A549 (cell line): ENCODE results near the gene MAN1A2. TPM values are rescaled to one million over a fixed set of nuclear protein-coding genes. Genes with fewer than 3 reads are reported as not detected.
A peak's percentile ranks its signal among the peaks of the same experiment; 100 is the strongest.

Source experiments
- ATAC-seq, 2 experiments: fragments of 200-7000 bp in 1 of 2; fragments of >200 bp in 1 of 2; cut with Nextera tagmentation in 1 of 2; cut with Tn5 transposase in 1 of 2; 3 replicates each; pipeline versions ENCODE4 v1.8.0 to v1.9.1; 2018 to 2020; ENCODE audit warnings: mild to moderate bottlenecking in 1 of 2, moderate library complexity in 1 of 2
- CTCF ChIA-PET: fragments of 300-600 bp; sonication (Branson Sonifier 250); formaldehyde crosslinking; extraction: SDS; loops from one replicate; lab custom pipeline; 2021; ENCODE audit warnings: antibody characterized with exemption, inconsistent platforms; lab: Yijun Ruan, JAX
- POLR2A ChIA-PET: fragments of 350-600 bp; formaldehyde crosslinking; extraction: SDS; loops from one replicate; lab custom pipeline; 2021; ENCODE audit warnings: antibody characterized with exemption, inconsistent platforms; lab: Yijun Ruan, JAX
- DNase-seq, 2 experiments: peaks; one replicate each; pipeline versions ENCODE4 v3.0.0 to v3.0.0-alpha.2; 2011 to 2016; ENCODE audit warnings: low read depth in 1 of 2, low spot score in 1 of 2
- FAIRE-seq: peaks from 2 replicates; lab custom pipeline; 2011; peaks lifted over from hg19 to GRCh38; lab: Jason Lieb, UNC
- H3K27ac ChIP-seq, 2 experiments: fragments of >200 bp; sonication (Bioruptor Twin); formaldehyde crosslinking; 3 replicates each; pipeline ENCODE4 v1.5.1; 2016 to 2017
- H3K4me1 ChIP-seq: fragments of >200 bp; sonication (Bioruptor Twin); formaldehyde crosslinking; 3 replicates; pipeline ENCODE4 v1.6.1; 2016
- H3K4me2 ChIP-seq: fragments of >200 bp; sonication (Bioruptor Twin); formaldehyde crosslinking; 3 replicates; pipeline ENCODE4 v1.6.1; 2016
- H3K4me3 ChIP-seq: fragments of >200 bp; sonication (Bioruptor Twin); formaldehyde crosslinking; 3 replicates; pipeline ENCODE4 v1.5.1; 2016
- H3K9me3 ChIP-seq: fragments of >200 bp; sonication (Bioruptor Twin); formaldehyde crosslinking; 3 replicates; pipeline ENCODE4 v1.6.1; 2016
- BHLHE40 ChIP-seq: IDR thresholded peaks from 2 replicates; pipeline ENCODE4 v1.6.1; 2012; ENCODE audit warnings: low read depth, low read length, inconsistent platforms
- CBX2 ChIP-seq: fragments of 200-600 bp; sonication (generic); IDR thresholded peaks from 2 replicates; pipeline ENCODE4 v1.6.1; 2016; ENCODE audit warnings: low read depth, mild to moderate bottlenecking, borderline replicate concordance
- CEBPB ChIP-seq, 2 experiments: fragments of >200 bp in 1 of 2; sonication (Bioruptor Twin) in 1 of 2; formaldehyde crosslinking in 1 of 2; IDR thresholded peaks; 2 replicates each; pipeline ENCODE4 v1.6.1; 2012 to 2016
- CHD2 ChIP-seq: fragments of 150-350 bp; IDR thresholded peaks from 2 replicates; pipeline ENCODE4 v1.6.1; 2014; ENCODE audit warnings: low read length; ENCODE audit not compliant: partially characterized antibody
- CHD4 ChIP-seq: fragments of 200-600 bp; sonication (generic); IDR thresholded peaks from 2 replicates; pipeline ENCODE4 v1.6.1; 2016; ENCODE audit warnings: antibody characterized with exemption, mild to moderate bottlenecking, borderline replicate concordance
- EP300 ChIP-seq, 2 experiments: fragments of >200 bp; sonication (Bioruptor Twin); formaldehyde crosslinking; IDR thresholded peaks; 2 replicates in 1 of 2; 3 replicates in 1 of 2; pipeline ENCODE4 v1.6.1; 2016 to 2017
- ESRRA ChIP-seq: fragments of 150-350 bp; IDR thresholded peaks from 2 replicates; pipeline ENCODE4 v1.6.1; 2014; ENCODE audit warnings: mild to moderate bottlenecking, low read length, borderline replicate concordance
- FOSL2 ChIP-seq, 2 experiments: fragments of 450-650 bp in 1 of 2; fragments of >200 bp in 1 of 2; sonication (Bioruptor Twin) in 1 of 2; formaldehyde crosslinking; IDR thresholded peaks; 2 replicates each; pipeline versions ENCODE4 v1.5.0 to v1.6.1; 2016 to 2020; ENCODE audit warnings: mild to moderate bottlenecking in 1 of 2, moderate library complexity in 1 of 2
- GATA3 ChIP-seq: IDR thresholded peaks from 2 replicates; pipeline ENCODE4 v1.6.1; 2012; ENCODE audit warnings: borderline replicate concordance
- HDAC2 ChIP-seq: fragments of 200-600 bp; sonication (generic); IDR thresholded peaks from 2 replicates; pipeline ENCODE4 v1.6.1; 2016
- KDM5A ChIP-seq: fragments of 200-600 bp; sonication (generic); IDR thresholded peaks from 2 replicates; pipeline ENCODE4 v1.6.1; 2016; ENCODE audit warnings: antibody characterized with exemption, mild to moderate bottlenecking
- MAFK ChIP-seq: fragments of 450-650 bp; IDR thresholded peaks from 2 replicates; pipeline ENCODE4 v1.6.1; 2014; ENCODE audit not compliant: partially characterized antibody
- NPAS2 ChIP-seq: fragments of 250-450 bp; sonication (Bioruptor Pico); IDR thresholded peaks from 2 replicates; pipeline ENCODE4 v1.8.0; 2022; ENCODE audit warnings: mild to moderate bottlenecking, moderate library complexity, borderline replicate concordance
- NR3C1 ChIP-seq: fragments of >200 bp; sonication (Bioruptor Twin); formaldehyde crosslinking; IDR thresholded peaks from 3 replicates; pipeline ENCODE4 v1.6.1; 2017
- PHF8 ChIP-seq: fragments of 200-600 bp; sonication (generic); IDR thresholded peaks from 2 replicates; pipeline ENCODE4 v1.6.1; 2016; ENCODE audit warnings: low read depth, mild to moderate bottlenecking, antibody characterized with exemption, moderate library complexity, borderline replicate concordance
- POLR2A ChIP-seq: IDR thresholded peaks from 2 replicates; pipeline ENCODE4 v1.6.1; 2012; ENCODE audit warnings: mild to moderate bottlenecking, low read length
- RAD21 ChIP-seq, 2 experiments: fragments of >200 bp in 1 of 2; sonication (Bioruptor Twin) in 1 of 2; formaldehyde crosslinking in 1 of 2; IDR thresholded peaks in 1 of 2; conservative IDR thresholded peaks in 1 of 2; 2 replicates in 1 of 2; 3 replicates in 1 of 2; pipeline ENCODE4 v1.6.1; 2012 to 2018; ENCODE audit warnings: inconsistent platforms in 1 of 2
- RCOR1 ChIP-seq: fragments of 150-350 bp; IDR thresholded peaks from 2 replicates; pipeline ENCODE4 v1.6.1; 2014; ENCODE audit warnings: antibody characterized with exemption, low read length, low read depth
- REST ChIP-seq: fragments of 200-600 bp; sonication (generic); IDR thresholded peaks from 2 replicates; pipeline ENCODE4 v1.6.1; 2016; ENCODE audit warnings: antibody characterized with exemption, mild to moderate bottlenecking, moderate library complexity
- SMC3 ChIP-seq: fragments of >200 bp; sonication (Bioruptor Twin); formaldehyde crosslinking; IDR thresholded peaks from 3 replicates; pipeline ENCODE4 v1.6.1; 2018; ENCODE audit warnings: inconsistent platforms
- SREBF2 ChIP-seq: fragments of 450-650 bp; IDR thresholded peaks from 2 replicates; pipeline ENCODE4 v1.6.1; 2014; ENCODE audit warnings: mild to moderate bottlenecking, moderate library complexity
- TFCP2L1 ChIP-seq: fragments of 250-450 bp; sonication (Bioruptor Pico); IDR thresholded peaks from 2 replicates; pipeline ENCODE4 v1.5.0; 2021; ENCODE audit warnings: mild to moderate bottlenecking
- ZC3H11A ChIP-seq: fragments of 450-650 bp; IDR thresholded peaks from 2 replicates; pipeline ENCODE4 v1.6.1; 2014; ENCODE audit warnings: antibody characterized with exemption, mild to moderate bottlenecking
- ZNF302 ChIP-seq: fragments of 250-450 bp; sonication (Bioruptor Pico); IDR thresholded peaks from 2 replicates; pipeline ENCODE4 v1.9.0; 2021; ENCODE audit warnings: inconsistent platforms, mild to moderate bottlenecking, moderate library complexity
- WGBS: methylation state at CpG from one replicate; pipeline ENCODE4 v1.1.6; 2017; ENCODE audit errors: missing lambda C conversion rate; 5-methylcytosine and 5-hydroxymethylcytosine counted together
- polyA plus RNA-seq, 4 experiments: library from polyadenylated mRNA; depleted of rRNA in 3 of 4; stranded (reverse); fragments of >200 nt; fragmentation: RNase III in 1 of 4; extraction: RNeasy Plus Mini Kit Qiagen cat#74134 plus additional on column Dnase treatment in 1 of 4; gene quantifications; 2 replicates in 3 of 4; 3 replicates in 1 of 4; pipeline ENCODE4 v1.2.3, GENCODE V29; 2011 to 2017
- TF ChIP-seq, protein P1 (sequence below): fragments of 450-650 bp; IDR thresholded peaks from 2 replicates; pipeline ENCODE4 v1.6.1; 2014; ENCODE audit warnings: antibody characterized with exemption
- TF ChIP-seq, protein P2 (sequence below): fragments of >200 bp; sonication (Bioruptor Twin); formaldehyde crosslinking; IDR thresholded peaks from 3 replicates; pipeline ENCODE4 v1.5.1; 2016
- TF ChIP-seq, protein P3 (sequence below): fragments of 250-450 bp; sonication (Bioruptor Pico); IDR thresholded peaks from 2 replicates; pipeline ENCODE4 v1.5.0; 2021; ENCODE audit warnings: mild to moderate bottlenecking, moderate library complexity, borderline replicate concordance
- TF ChIP-seq, protein P4 (sequence below): IDR thresholded peaks from 2 replicates; pipeline ENCODE4 v1.6.1; 2012; ENCODE audit warnings: low read depth, borderline replicate concordance

MAN1A2 gene
- polyA plus RNA-seq, 2 of the 4 experiments (the other 2 are of a cell fraction): 10.2 to 18.7 TPM

- POLR2A ChIA-PET: interaction anchor here (1.1 kb wide), 1 partner anchor 27 kb away, joined by 3 read pairs; the partner anchor contains the start of gene MAN1A2
- Histone ChIP-seq H3K9me3 (no peaks in the 10 kb centered on the region), H3K27ac (peak overlapping the region; percentile 5 to 26; a peak in 2 of 6 replicates), H3K4me2 (peak overlapping the region; percentile 46), H3K4me3 (no peak overlapping the region), H3K4me1 (peaks cover 8% of the 10 kb centered on the region; the same call in 1 of the 3 replicates)
- TF ChIP-seq ESRRA: no peak
- no peak for TF ChIP-seq GATA3
- TF ChIP-seq EP300 (IDR thresholded peaks at IDR 0.05): no peak
- TF ChIP-seq, protein P1, sequence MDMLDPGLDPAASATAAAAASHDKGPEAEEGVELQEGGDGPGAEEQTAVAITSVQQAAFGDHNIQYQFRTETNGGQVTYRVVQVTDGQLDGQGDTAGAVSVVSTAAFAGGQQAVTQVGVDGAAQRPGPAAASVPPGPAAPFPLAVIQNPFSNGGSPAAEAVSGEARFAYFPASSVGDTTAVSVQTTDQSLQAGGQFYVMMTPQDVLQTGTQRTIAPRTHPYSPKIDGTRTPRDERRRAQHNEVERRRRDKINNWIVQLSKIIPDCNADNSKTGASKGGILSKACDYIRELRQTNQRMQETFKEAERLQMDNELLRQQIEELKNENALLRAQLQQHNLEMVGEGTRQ: no peak
- TF ChIP-seq RAD21 (conservative IDR thresholded peaks at IDR 0.05 in 1 of 2, IDR thresholded peaks at IDR 0.05 in 1 of 2): no peak
- no peak for TF ChIP-seq CHD4
- TF ChIP-seq FOSL2 (IDR thresholded peaks at IDR 0.05): no peak
- TF ChIP-seq FOSL2 (CRISPR knock-in tag; IDR thresholded peaks at IDR 0.05): no peak
- TF ChIP-seq ZC3H11A: no peak
- TF ChIP-seq ZNF302 (CRISPR knock-in tag): no peak
- TF ChIP-seq, protein P2, sequence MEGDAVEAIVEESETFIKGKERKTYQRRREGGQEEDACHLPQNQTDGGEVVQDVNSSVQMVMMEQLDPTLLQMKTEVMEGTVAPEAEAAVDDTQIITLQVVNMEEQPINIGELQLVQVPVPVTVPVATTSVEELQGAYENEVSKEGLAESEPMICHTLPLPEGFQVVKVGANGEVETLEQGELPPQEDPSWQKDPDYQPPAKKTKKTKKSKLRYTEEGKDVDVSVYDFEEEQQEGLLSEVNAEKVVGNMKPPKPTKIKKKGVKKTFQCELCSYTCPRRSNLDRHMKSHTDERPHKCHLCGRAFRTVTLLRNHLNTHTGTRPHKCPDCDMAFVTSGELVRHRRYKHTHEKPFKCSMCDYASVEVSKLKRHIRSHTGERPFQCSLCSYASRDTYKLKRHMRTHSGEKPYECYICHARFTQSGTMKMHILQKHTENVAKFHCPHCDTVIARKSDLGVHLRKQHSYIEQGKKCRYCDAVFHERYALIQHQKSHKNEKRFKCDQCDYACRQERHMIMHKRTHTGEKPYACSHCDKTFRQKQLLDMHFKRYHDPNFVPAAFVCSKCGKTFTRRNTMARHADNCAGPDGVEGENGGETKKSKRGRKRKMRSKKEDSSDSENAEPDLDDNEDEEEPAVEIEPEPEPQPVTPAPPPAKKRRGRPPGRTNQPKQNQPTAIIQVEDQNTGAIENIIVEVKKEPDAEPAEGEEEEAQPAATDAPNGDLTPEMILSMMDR: no peak
- no peak for TF ChIP-seq NR3C1
- no peak for TF ChIP-seq RCOR1
- TF ChIP-seq SMC3: no peak
- no peak for TF ChIP-seq MAFK
- TF ChIP-seq, protein P3, sequence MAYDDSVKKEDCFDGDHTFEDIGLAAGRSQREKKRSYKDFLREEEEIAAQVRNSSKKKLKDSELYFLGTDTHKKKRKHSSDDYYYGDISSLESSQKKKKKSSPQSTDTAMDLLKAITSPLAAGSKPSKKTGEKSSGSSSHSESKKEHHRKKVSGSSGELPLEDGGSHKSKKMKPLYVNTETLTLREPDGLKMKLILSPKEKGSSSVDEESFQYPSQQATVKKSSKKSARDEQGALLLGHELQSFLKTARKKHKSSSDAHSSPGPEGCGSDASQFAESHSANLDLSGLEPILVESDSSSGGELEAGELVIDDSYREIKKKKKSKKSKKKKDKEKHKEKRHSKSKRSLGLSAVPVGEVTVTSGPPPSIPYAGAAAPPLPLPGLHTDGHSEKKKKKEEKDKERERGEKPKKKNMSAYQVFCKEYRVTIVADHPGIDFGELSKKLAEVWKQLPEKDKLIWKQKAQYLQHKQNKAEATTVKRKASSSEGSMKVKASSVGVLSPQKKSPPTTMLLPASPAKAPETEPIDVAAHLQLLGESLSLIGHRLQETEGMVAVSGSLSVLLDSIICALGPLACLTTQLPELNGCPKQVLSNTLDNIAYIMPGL (CRISPR knock-in tag): no peak
- TF ChIP-seq POLR2A: no peak
- TF ChIP-seq CHD2: no peak
- DNase-seq (peak; percentile 25 to 69), FAIRE-seq (no peak), ATAC-seq (peak; percentile 77 to 85)
- CTCF ChIA-PET: interaction anchor here (1.2 kb wide), 1 partner anchor 49 kb away, joined by 3 read pairs; no protein-coding TSS in a partner anchor
- WGBS: 56% methylated on average over 6 of the region's 6 CpGs
Observed at GRCh38 chr1:117339866-117340700, 27.2 kb upstream of the MAN1A2 start.

- 82% methylated on average over 5 of the region's 5 CpGs for WGBS
- TF ChIP-seq ESRRA (no peak), NPAS2 (no peak), CBX2 (no peak), HDAC2 (no peak), CEBPB (IDR thresholded peaks at IDR 0.05) (no peak), SREBF2 (no peak), BHLHE40 (no peak), KDM5A (no peak), PHF8 (no peak), MAFK (no peak), TFCP2L1 (CRISPR knock-in tag) (no peak), REST (no peak)
- TF ChIP-seq, protein P4, sequence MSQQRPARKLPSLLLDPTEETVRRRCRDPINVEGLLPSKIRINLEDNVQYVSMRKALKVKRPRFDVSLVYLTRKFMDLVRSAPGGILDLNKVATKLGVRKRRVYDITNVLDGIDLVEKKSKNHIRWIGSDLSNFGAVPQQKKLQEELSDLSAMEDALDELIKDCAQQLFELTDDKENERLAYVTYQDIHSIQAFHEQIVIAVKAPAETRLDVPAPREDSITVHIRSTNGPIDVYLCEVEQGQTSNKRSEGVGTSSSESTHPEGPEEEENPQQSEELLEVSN: no peak
- CTCF ChIA-PET: interaction anchor here (0.6 to 1.3 kb wide), 3 partner anchors 31 to 277 kb away, joined by 3 to 4 read pairs (median 3); no protein-coding TSS in a partner anchor
- H3K4me3 ChIP-seq: no peak overlapping the region
- DNase-seq: no peak
- H3K27ac ChIP-seq: no peak overlapping the region
- H3K4me2 ChIP-seq: no peak overlapping the region
- ATAC-seq: no peak
- no peaks in the 10 kb centered on the region for H3K9me3 ChIP-seq
- FAIRE-seq: no peak
- peaks cover 8% of the 10 kb centered on the region; the same call in 1 of the 3 replicates for H3K4me1 ChIP-seq
- POLR2A ChIA-PET: interaction anchor here (1.1 kb wide), 1 partner anchor 26 kb away, joined by 3 read pairs; the partner anchor contains the start of gene MAN1A2
Observed at GRCh38 chr1:117341123-117341522, 26.1 kb upstream of the MAN1A2 start.
